ENCODE data around the gene FANK1.
"Not testable (repeated sequence)": the region's sequence is repeated elsewhere in the genome, so short reads cannot be mapped to it uniquely, and the experiment has no call there.

- TF ChIP-seq, protein P1, sequence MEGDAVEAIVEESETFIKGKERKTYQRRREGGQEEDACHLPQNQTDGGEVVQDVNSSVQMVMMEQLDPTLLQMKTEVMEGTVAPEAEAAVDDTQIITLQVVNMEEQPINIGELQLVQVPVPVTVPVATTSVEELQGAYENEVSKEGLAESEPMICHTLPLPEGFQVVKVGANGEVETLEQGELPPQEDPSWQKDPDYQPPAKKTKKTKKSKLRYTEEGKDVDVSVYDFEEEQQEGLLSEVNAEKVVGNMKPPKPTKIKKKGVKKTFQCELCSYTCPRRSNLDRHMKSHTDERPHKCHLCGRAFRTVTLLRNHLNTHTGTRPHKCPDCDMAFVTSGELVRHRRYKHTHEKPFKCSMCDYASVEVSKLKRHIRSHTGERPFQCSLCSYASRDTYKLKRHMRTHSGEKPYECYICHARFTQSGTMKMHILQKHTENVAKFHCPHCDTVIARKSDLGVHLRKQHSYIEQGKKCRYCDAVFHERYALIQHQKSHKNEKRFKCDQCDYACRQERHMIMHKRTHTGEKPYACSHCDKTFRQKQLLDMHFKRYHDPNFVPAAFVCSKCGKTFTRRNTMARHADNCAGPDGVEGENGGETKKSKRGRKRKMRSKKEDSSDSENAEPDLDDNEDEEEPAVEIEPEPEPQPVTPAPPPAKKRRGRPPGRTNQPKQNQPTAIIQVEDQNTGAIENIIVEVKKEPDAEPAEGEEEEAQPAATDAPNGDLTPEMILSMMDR (IDR thresholded peaks at IDR 0.05; ENCODE audit: poor library complexity, severe bottlenecking), result not testable (repeated sequence)
- not testable (repeated sequence) for TF ChIP-seq POLR2AphosphoS5 (IDR thresholded peaks at IDR 0.05); EP300 (conservative IDR thresholded peaks at IDR 0.05; ENCODE audit: poor library complexity, severe bottlenecking)
Measured at GRCh38 chr10:125892402-125892801, 4.0 kb upstream of the FANK1 start.

Data from neural cell (in vitro differentiated cells).